Activated naive CD4-positive, alpha-beta T cell treated with anti-CD3 and anti-CD28 coated beads, Interleukin-2, amount 10 ng/mL, durations not matched to agents 7 days and 5 days (primary cell): ENCODE data around the gene SNTB2.
"Not testable (repeated sequence)": the region's sequence is repeated elsewhere in the genome, so short reads cannot be mapped to it uniquely, and the experiment has no call there.

Experiments
- CTCF ChIA-PET: fragments of 350-600 bp; sonication (Branson Sonifier 250); formaldehyde crosslinking; loops from one replicate; lab custom pipeline; 2021; ENCODE audit warnings: antibody characterized with exemption; lab: Charles Lee
- DNase-seq: peaks from one replicate; pipeline ENCODE4 v3.0.0-alpha.2; 2020
- H3K27ac Mint-ChIP-seq: one replicate; pipeline ENCODE4 v1.8.0; 2021; ENCODE audit warnings: mild to moderate bottlenecking, moderate library complexity, mixed read lengths
- H3K27me3 Mint-ChIP-seq: one replicate; pipeline ENCODE4 v1.8.0; 2021; ENCODE audit warnings: mild to moderate bottlenecking, mixed read lengths
- H3K36me3 Mint-ChIP-seq: one replicate; pipeline ENCODE4 v1.8.0; 2021; ENCODE audit warnings: mixed read lengths
- H3K4me1 Mint-ChIP-seq: one replicate; pipeline ENCODE4 v1.8.0; 2021; ENCODE audit warnings: mixed read lengths
- H3K4me3 Mint-ChIP-seq: one replicate; pipeline ENCODE4 v1.8.0; 2021; ENCODE audit warnings: mild to moderate bottlenecking, moderate library complexity, mixed read lengths
- H3K9me3 Mint-ChIP-seq: one replicate; pipeline ENCODE4 v1.8.0; 2021; ENCODE audit warnings: mixed read lengths

Gene SNTB2

GRCh38 chr16:69294051-69294450 lies 107.1 kb downstream of the SNTB2 start:
- CTCF ChIA-PET = no interaction called here
- Mint-ChIP-seq H3K4me3 (no peak overlapping the region), H3K9me3 (no peaks in the 10 kb centered on the region), H3K27ac (no peak overlapping the region), H3K36me3 (peaks cover 2% of the 10 kb centered on the region), H3K27me3 (no peaks in the 10 kb centered on the region), H3K4me1 (no peaks in the 10 kb centered on the region)
- DNase-seq = no peak

GRCh38 chr16:69296771-69297170 lies 109.8 kb downstream of the SNTB2 start:
- not testable (repeated sequence) for DNase-seq, H3K4me1 Mint-ChIP-seq, H3K9me3 Mint-ChIP-seq, H3K27ac Mint-ChIP-seq, H3K27me3 Mint-ChIP-seq, H3K4me3 Mint-ChIP-seq
- CTCF ChIA-PET = interaction anchor here (1.8 kb wide), 2 partner anchors 9 to 11 kb away, joined by 4 to 7 read pairs; no protein-coding TSS in a partner anchor
- peaks cover 11% of the 10 kb centered on the region for H3K36me3 Mint-ChIP-seq

GRCh38 chr16:69298261-69298660 lies 111.3 kb downstream of the SNTB2 start:
- H3K4me1 Mint-ChIP-seq = no peaks in the 10 kb centered on the region
- CTCF ChIA-PET = no interaction called here
- H3K36me3 Mint-ChIP-seq = peaks cover 11% of the 10 kb centered on the region
- H3K9me3 Mint-ChIP-seq = no peaks in the 10 kb centered on the region
- DNase-seq = no peak
- no peak overlapping the region for H3K27ac Mint-ChIP-seq
- no peak overlapping the region for H3K4me3 Mint-ChIP-seq
- H3K27me3 Mint-ChIP-seq = no peaks in the 10 kb centered on the region

GRCh38 chr16:69301187-69301586 lies 114.2 kb downstream of the SNTB2 start:
- DNase-seq = no peak
- H3K4me1 Mint-ChIP-seq = no peaks in the 10 kb centered on the region
- CTCF ChIA-PET = no interaction called here
- peaks cover 13% of the 10 kb centered on the region for H3K36me3 Mint-ChIP-seq
- H3K4me3 Mint-ChIP-seq = no peak overlapping the region
- H3K9me3 Mint-ChIP-seq = no peaks in the 10 kb centered on the region
- no peak overlapping the region for H3K27ac Mint-ChIP-seq
- no peaks in the 10 kb centered on the region for H3K27me3 Mint-ChIP-seq

- peaks cover 12% of the 10 kb centered on the region for H3K36me3 Mint-ChIP-seq
- CTCF ChIA-PET = no interaction called here
- no peaks in the 10 kb centered on the region for H3K4me1 Mint-ChIP-seq
- no peak overlapping the region for H3K27ac Mint-ChIP-seq
- no peaks in the 10 kb centered on the region for H3K27me3 Mint-ChIP-seq
- H3K4me3 Mint-ChIP-seq = no peak overlapping the region
- no peak for DNase-seq
- no peaks in the 10 kb centered on the region for H3K9me3 Mint-ChIP-seq
Observed at GRCh38 chr16:69301861-69302260, 114.9 kb downstream of the SNTB2 start.

- no peak for DNase-seq
- Mint-ChIP-seq H3K4me1 (no peaks in the 10 kb centered on the region), H3K27ac (peak overlapping the region; percentile 25), H3K27me3 (no peaks in the 10 kb centered on the region), H3K36me3 (peaks cover 12% of the 10 kb centered on the region), H3K4me3 (no peak overlapping the region), H3K9me3 (no peaks in the 10 kb centered on the region)
- CTCF ChIA-PET = no interaction called here
Observed at GRCh38 chr16:69302301-69302700, 115.3 kb downstream of the SNTB2 start.

- peaks cover 7% of the 10 kb centered on the region for H3K36me3 Mint-ChIP-seq
- H3K4me1 Mint-ChIP-seq = peaks cover 7% of the 10 kb centered on the region
- no peaks in the 10 kb centered on the region for H3K27me3 Mint-ChIP-seq
- no peak for DNase-seq
- CTCF ChIA-PET = interaction anchor here (1.1 kb wide), 1 partner anchor 20 kb away, joined by 3 read pairs; no protein-coding TSS in a partner anchor
- H3K4me3 Mint-ChIP-seq = no peak overlapping the region
- H3K27ac Mint-ChIP-seq = no peak overlapping the region
- H3K9me3 Mint-ChIP-seq = no peaks in the 10 kb centered on the region
Observed at GRCh38 chr16:69306031-69306430, 119.1 kb downstream of the SNTB2 start.

- Mint-ChIP-seq H3K36me3 (peaks cover 7% of the 10 kb centered on the region), H3K27ac (no peak overlapping the region), H3K27me3 (no peaks in the 10 kb centered on the region), H3K9me3 (no peaks in the 10 kb centered on the region), H3K4me1 (peaks cover 10% of the 10 kb centered on the region), H3K4me3 (no peak overlapping the region)
- CTCF ChIA-PET = no interaction called here
- DNase-seq = no peak
Observed at GRCh38 chr16:69307091-69307490, 120.1 kb downstream of the SNTB2 start.

- Mint-ChIP-seq H3K4me1 (peaks cover 13% of the 10 kb centered on the region), H3K36me3 (peaks cover 10% of the 10 kb centered on the region), H3K27me3 (no peaks in the 10 kb centered on the region), H3K27ac (no peak overlapping the region), H3K4me3 (no peak overlapping the region), H3K9me3 (no peaks in the 10 kb centered on the region)
- DNase-seq = no peak
- CTCF ChIA-PET = no interaction called here
Observed at GRCh38 chr16:69307856-69308255, 120.9 kb downstream of the SNTB2 start.

GRCh38 chr16:69309316-69309715 lies 122.4 kb downstream of the SNTB2 start:
- peaks cover 24% of the 10 kb centered on the region for H3K4me1 Mint-ChIP-seq
- DNase-seq = no peak
- no peaks in the 10 kb centered on the region for H3K27me3 Mint-ChIP-seq
- H3K9me3 Mint-ChIP-seq = no peaks in the 10 kb centered on the region
- peaks cover 17% of the 10 kb centered on the region for H3K36me3 Mint-ChIP-seq
- no peak overlapping the region for H3K4me3 Mint-ChIP-seq
- no peak overlapping the region for H3K27ac Mint-ChIP-seq
- CTCF ChIA-PET = no interaction called here

- H3K4me3 Mint-ChIP-seq = peak within 1 kb of the TSS; percentile 99
- no peaks in the 10 kb centered on the region for H3K9me3 Mint-ChIP-seq
- no peaks in the 10 kb centered on the region for H3K27me3 Mint-ChIP-seq
- peaks cover 21% of the 10 kb centered on the region for H3K36me3 Mint-ChIP-seq
- peak within 1 kb of the TSS; percentile 93 for H3K27ac Mint-ChIP-seq
- peak; percentile 97 for DNase-seq
- peaks cover 24% of the 10 kb centered on the region for H3K4me1 Mint-ChIP-seq
- CTCF ChIA-PET = no interaction called here
Observed at GRCh38 chr16:69310653-69311532, 123.9 kb downstream of the SNTB2 start, which contains the start of gene VPS4A. Gene VPS4A (plus strand): TSS chr16:69311350. CDS start chr16:69311512, 162 bp downstream.

GRCh38 chr16:69311533-69312387 lies 124.8 kb downstream of the SNTB2 start:
- CTCF ChIA-PET = interaction anchor here (1.0 kb wide), 1 partner anchor 154 kb away, joined by 4 read pairs; no protein-coding TSS in a partner anchor
- H3K4me1 Mint-ChIP-seq = peaks cover 24% of the 10 kb centered on the region
- no peaks in the 10 kb centered on the region for H3K9me3 Mint-ChIP-seq
- peak overlapping the region; percentile 99 for H3K4me3 Mint-ChIP-seq
- peak overlapping the region; percentile 93 for H3K27ac Mint-ChIP-seq
- H3K27me3 Mint-ChIP-seq = no peaks in the 10 kb centered on the region
- peaks cover 29% of the 10 kb centered on the region for H3K36me3 Mint-ChIP-seq
- DNase-seq = peak; percentile 59

- H3K27ac Mint-ChIP-seq = no peak overlapping the region
- H3K27me3 Mint-ChIP-seq = no peaks in the 10 kb centered on the region
- H3K9me3 Mint-ChIP-seq = no peaks in the 10 kb centered on the region
- H3K4me3 Mint-ChIP-seq = peak overlapping the region; percentile 63
- DNase-seq = no peak
- peaks cover 34% of the 10 kb centered on the region for H3K36me3 Mint-ChIP-seq
- CTCF ChIA-PET = no interaction called here
- H3K4me1 Mint-ChIP-seq = peaks cover 24% of the 10 kb centered on the region
Observed at GRCh38 chr16:69313469-69313868, 126.5 kb downstream of the SNTB2 start.

- CTCF ChIA-PET = no interaction called here
- H3K36me3 Mint-ChIP-seq = peaks cover 42% of the 10 kb centered on the region
- no peaks in the 10 kb centered on the region for H3K27me3 Mint-ChIP-seq
- DNase-seq = no peak
- no peak overlapping the region for H3K4me3 Mint-ChIP-seq
- H3K9me3 Mint-ChIP-seq = no peaks in the 10 kb centered on the region
- H3K4me1 Mint-ChIP-seq = peaks cover 24% of the 10 kb centered on the region
- H3K27ac Mint-ChIP-seq = no peak overlapping the region
Observed at GRCh38 chr16:69314534-69314933, 127.6 kb downstream of the SNTB2 start.
